Activated naive CD8-positive, alpha-beta T cell treated with anti-CD3 and anti-CD28 coated beads, Interleukin-2, amount 50 U/mL, for 24 hours (primary cell): ENCODE measurements around the gene OSM.

ENCODE experiments used
- ATAC-seq: fragments of 150-1000 bp; cut with Tn5 transposase; one replicate; pipeline ENCODE4 v1.10.0; 2021
- DNase-seq: peaks from one replicate; pipeline ENCODE4 v3.0.0; 2021
- H3K27ac Mint-ChIP-seq: one replicate; pipeline ENCODE4 v1.8.0; 2021; ENCODE audit warnings: mild to moderate bottlenecking, mixed read lengths
- H3K27me3 Mint-ChIP-seq: one replicate; pipeline ENCODE4 v1.8.0; 2021; ENCODE audit warnings: mixed read lengths
- H3K36me3 Mint-ChIP-seq: one replicate; pipeline ENCODE4 v1.8.0; 2021; ENCODE audit warnings: low read depth, mixed read lengths
- H3K4me1 Mint-ChIP-seq: one replicate; pipeline ENCODE4 v1.8.0; 2021; ENCODE audit warnings: mixed read lengths
- H3K4me3 Mint-ChIP-seq: one replicate; pipeline ENCODE4 v1.8.0; 2021; ENCODE audit warnings: mild to moderate bottlenecking, moderate library complexity, mixed read lengths
- H3K9me3 Mint-ChIP-seq: one replicate; pipeline ENCODE4 v1.8.0; 2021; ENCODE audit warnings: mixed read lengths

Gene OSM

GRCh38 chr22:30250661-30251267 is 15.9 kb downstream of the OSM start:
- ATAC-seq (peak; percentile 63), DNase-seq (peak; percentile 69)
- Mint-ChIP-seq H3K4me1 (peaks cover 60% of the 10 kb centered on the region), H3K27me3 (no peaks in the 10 kb centered on the region), H3K9me3 (no peaks in the 10 kb centered on the region), H3K4me3 (no peak overlapping the region), H3K36me3 (peaks cover 4% of the 10 kb centered on the region), H3K27ac (peak overlapping the region; percentile 80)

- Mint-ChIP-seq H3K27ac (peak overlapping the region; percentile 80), H3K9me3 (no peaks in the 10 kb centered on the region), H3K4me1 (peaks cover 62% of the 10 kb centered on the region), H3K27me3 (no peaks in the 10 kb centered on the region), H3K36me3 (peaks cover 9% of the 10 kb centered on the region), H3K4me3 (no peak overlapping the region)
- no peak for ATAC-seq
- no peak for DNase-seq
These were observed 16.5 kb downstream of the OSM start for GRCh38 chr22:30250039-30250565.

- Mint-ChIP-seq H3K9me3 (no peaks in the 10 kb centered on the region), H3K4me1 (peaks cover 70% of the 10 kb centered on the region), H3K4me3 (no peak overlapping the region), H3K27ac (peak overlapping the region; percentile 80), H3K36me3 (peaks cover 16% of the 10 kb centered on the region), H3K27me3 (no peaks in the 10 kb centered on the region)
- DNase-seq (no peak), ATAC-seq (no peak)
These were observed 17.3 kb downstream of the OSM start for GRCh38 chr22:30249049-30250038.

- Mint-ChIP-seq H3K27me3 (no peaks in the 10 kb centered on the region), H3K9me3 (no peaks in the 10 kb centered on the region), H3K4me3 (no peak overlapping the region), H3K27ac (peak overlapping the region; percentile 73), H3K36me3 (peaks cover 25% of the 10 kb centered on the region), H3K4me1 (peaks cover 76% of the 10 kb centered on the region)
- ATAC-seq (no peak), DNase-seq (no peak)
These were observed 18.2 kb downstream of the OSM start for GRCh38 chr22:30248484-30248883.

GRCh38 chr22:30247974-30248373 is 18.7 kb downstream of the OSM start:
- Mint-ChIP-seq H3K36me3 (peaks cover 29% of the 10 kb centered on the region), H3K27ac (peak overlapping the region; percentile 91), H3K4me3 (peak overlapping the region; percentile 91), H3K27me3 (no peaks in the 10 kb centered on the region), H3K9me3 (no peaks in the 10 kb centered on the region), H3K4me1 (peaks cover 78% of the 10 kb centered on the region)
- DNase-seq (no peak), ATAC-seq (no peak)

- H3K4me3 Mint-ChIP-seq, result peak overlapping the region; percentile 91
- peak overlapping the region; percentile 91 for H3K27ac Mint-ChIP-seq
- DNase-seq, result no peak
- H3K4me1 Mint-ChIP-seq, result peaks cover 78% of the 10 kb centered on the region
- no peaks in the 10 kb centered on the region for H3K27me3 Mint-ChIP-seq
- ATAC-seq, result no peak
- peaks cover 33% of the 10 kb centered on the region for H3K36me3 Mint-ChIP-seq
- no peaks in the 10 kb centered on the region for H3K9me3 Mint-ChIP-seq
These were observed 19.1 kb downstream of the OSM start for GRCh38 chr22:30247561-30247960.

GRCh38 chr22:30246814-30247376 is 19.8 kb downstream of the OSM start:
- ATAC-seq, result peak; percentile 9

GRCh38 chr22:30245985-30246813 is 20.5 kb downstream of the OSM start, which contains the start of gene LIF:
Gene LIF (minus strand): TSS chr22:30246759. CDS start chr22:30246695, 64 bp downstream.
- Mint-ChIP-seq H3K27ac (peak within 1 kb of the TSS; percentile 91), H3K4me1 (peaks cover 70% of the 10 kb centered on the region), H3K4me3 (peak within 1 kb of the TSS; percentile 91), H3K9me3 (no peaks in the 10 kb centered on the region), H3K27me3 (no peaks in the 10 kb centered on the region), H3K36me3 (peaks cover 41% of the 10 kb centered on the region)
- DNase-seq, result peak; percentile 66
- peak; percentile 35 for ATAC-seq

More at GRCh38 chr22:30246814-30247376, 19.8 kb downstream of the OSM start:
- H3K27ac Mint-ChIP-seq, result peak overlapping the region; percentile 91
- DNase-seq, result peak; percentile 54
- no peaks in the 10 kb centered on the region for H3K9me3 Mint-ChIP-seq
- peaks cover 37% of the 10 kb centered on the region for H3K36me3 Mint-ChIP-seq
- peaks cover 76% of the 10 kb centered on the region for H3K4me1 Mint-ChIP-seq
- no peaks in the 10 kb centered on the region for H3K27me3 Mint-ChIP-seq
- H3K4me3 Mint-ChIP-seq, result peak overlapping the region; percentile 91

- ATAC-seq (no peak), DNase-seq (peak; percentile 50)
- H3K4me3 Mint-ChIP-seq, result peak overlapping the region; percentile 91
- H3K9me3 Mint-ChIP-seq, result no peaks in the 10 kb centered on the region
- peaks cover 73% of the 10 kb centered on the region for H3K4me1 Mint-ChIP-seq
- peak overlapping the region; percentile 91 for H3K27ac Mint-ChIP-seq
- peaks cover 48% of the 10 kb centered on the region for H3K36me3 Mint-ChIP-seq
- H3K27me3 Mint-ChIP-seq, result no peaks in the 10 kb centered on the region
These were observed 21.3 kb downstream of the OSM start for GRCh38 chr22:30245181-30245984.

GRCh38 chr22:30244641-30245040 is 22.0 kb downstream of the OSM start:
- H3K27ac Mint-ChIP-seq, result peak overlapping the region; percentile 91
- peak overlapping the region; percentile 91 for H3K4me3 Mint-ChIP-seq
- ATAC-seq, result no peak
- peaks cover 65% of the 10 kb centered on the region for H3K4me1 Mint-ChIP-seq
- H3K27me3 Mint-ChIP-seq, result no peaks in the 10 kb centered on the region
- no peaks in the 10 kb centered on the region for H3K9me3 Mint-ChIP-seq
- peaks cover 49% of the 10 kb centered on the region for H3K36me3 Mint-ChIP-seq
- DNase-seq, result no peak

GRCh38 chr22:30244066-30244465 is 22.6 kb downstream of the OSM start:
- Mint-ChIP-seq H3K36me3 (peaks cover 49% of the 10 kb centered on the region), H3K27ac (peak overlapping the region; percentile 91), H3K27me3 (no peaks in the 10 kb centered on the region), H3K4me3 (peak overlapping the region; percentile 91), H3K4me1 (peaks cover 62% of the 10 kb centered on the region), H3K9me3 (no peaks in the 10 kb centered on the region)
- no peak for ATAC-seq
- no peak for DNase-seq

GRCh38 chr22:30243661-30244060 is 23.0 kb downstream of the OSM start:
- H3K27ac Mint-ChIP-seq, result peak overlapping the region; percentile 91
- peaks cover 49% of the 10 kb centered on the region for H3K36me3 Mint-ChIP-seq
- ATAC-seq, result no peak
- H3K4me1 Mint-ChIP-seq, result peaks cover 61% of the 10 kb centered on the region
- DNase-seq, result no peak
- H3K4me3 Mint-ChIP-seq, result peak overlapping the region; percentile 91
- H3K9me3 Mint-ChIP-seq, result no peaks in the 10 kb centered on the region
- no peaks in the 10 kb centered on the region for H3K27me3 Mint-ChIP-seq
